Body of pancreas (tissue), 4 donors: Measurements from ENCODE around the gene CLK4.

Source experiments
- POLR2A ChIP-seq, 3 donors: fragments of 450-650 bp; IDR thresholded peaks; one replicate each; pipeline ENCODE4 v1.6.1; 2016; ENCODE audit warnings: antibody characterized with exemption in 3 of 3, mild to moderate bottlenecking in 2 of 3
- TF ChIP-seq, protein P1 (sequence below), 7 experiments: fragments of 450-650 bp in 4 of 7; fragments of 200-600 bp in 3 of 7; sonication (generic) in 3 of 7; IDR thresholded peaks; one replicate each; pipeline ENCODE4 v1.5.1; 2016 to 2019; ENCODE audit warnings: antibody characterized with exemption in 7 of 7

- TF ChIP-seq, protein P1, sequence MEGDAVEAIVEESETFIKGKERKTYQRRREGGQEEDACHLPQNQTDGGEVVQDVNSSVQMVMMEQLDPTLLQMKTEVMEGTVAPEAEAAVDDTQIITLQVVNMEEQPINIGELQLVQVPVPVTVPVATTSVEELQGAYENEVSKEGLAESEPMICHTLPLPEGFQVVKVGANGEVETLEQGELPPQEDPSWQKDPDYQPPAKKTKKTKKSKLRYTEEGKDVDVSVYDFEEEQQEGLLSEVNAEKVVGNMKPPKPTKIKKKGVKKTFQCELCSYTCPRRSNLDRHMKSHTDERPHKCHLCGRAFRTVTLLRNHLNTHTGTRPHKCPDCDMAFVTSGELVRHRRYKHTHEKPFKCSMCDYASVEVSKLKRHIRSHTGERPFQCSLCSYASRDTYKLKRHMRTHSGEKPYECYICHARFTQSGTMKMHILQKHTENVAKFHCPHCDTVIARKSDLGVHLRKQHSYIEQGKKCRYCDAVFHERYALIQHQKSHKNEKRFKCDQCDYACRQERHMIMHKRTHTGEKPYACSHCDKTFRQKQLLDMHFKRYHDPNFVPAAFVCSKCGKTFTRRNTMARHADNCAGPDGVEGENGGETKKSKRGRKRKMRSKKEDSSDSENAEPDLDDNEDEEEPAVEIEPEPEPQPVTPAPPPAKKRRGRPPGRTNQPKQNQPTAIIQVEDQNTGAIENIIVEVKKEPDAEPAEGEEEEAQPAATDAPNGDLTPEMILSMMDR (IDR thresholded peaks at IDR 0.05): no peak
- no peak for TF ChIP-seq POLR2A (IDR thresholded peaks at IDR 0.05)
Measured at GRCh38 chr5:178630475-178630930, 3.7 kb upstream of the CLK4 start.
